GM23248 (cell line): ENCODE data around the gene CERK. TPM values are rescaled to one million over a fixed set of nuclear protein-coding genes. Genes with fewer than 3 reads are reported as not detected.

Experiments
- DNase-seq: peaks from one replicate; pipeline ENCODE4 v3.0.0-alpha.2; 2015
- H2AFZ ChIP-seq: fragments of 200-600 bp; sonication (generic); 2 replicates; pipeline ENCODE4 v1.6.1; 2016; ENCODE audit warnings: antibody characterized with exemption
- H3F3A ChIP-seq: fragments of 200-600 bp; sonication (generic); 2 replicates; pipeline ENCODE4 v1.6.1; 2016; ENCODE audit warnings: mild to moderate bottlenecking, antibody characterized with exemption, mixed run types; ENCODE audit not compliant: insufficient read depth
- H3K27ac ChIP-seq: fragments of 200-600 bp; sonication (generic); 2 replicates; pipeline ENCODE4 v1.5.1; 2016; ENCODE audit warnings: mild to moderate bottlenecking
- H3K27me3 ChIP-seq: fragments of 200-600 bp; sonication (generic); replicated peaks from 2 replicates; pipeline ENCODE4 v1.6.1; 2016; ENCODE audit warnings: mild to moderate bottlenecking; ENCODE audit not compliant: insufficient read depth
- H3K36me3 ChIP-seq: fragments of 200-600 bp; sonication (generic); 2 replicates; pipeline ENCODE4 v1.6.1; 2016; ENCODE audit warnings: low read depth, mild to moderate bottlenecking
- H3K4me1 ChIP-seq: fragments of 200-600 bp; sonication (generic); 2 replicates; pipeline ENCODE4 v1.6.1; 2016; ENCODE audit warnings: mild to moderate bottlenecking; ENCODE audit not compliant: insufficient read depth
- H3K4me2 ChIP-seq: fragments of 200-600 bp; sonication (generic); one replicate; pipeline ENCODE4 v1.6.1; 2016; ENCODE audit warnings: mild to moderate bottlenecking; ENCODE audit not compliant: unreplicated experiment
- H3K4me3 ChIP-seq: fragments of 200-600 bp; sonication (generic); 2 replicates; pipeline ENCODE4 v1.5.1; 2016; ENCODE audit warnings: mild to moderate bottlenecking
- H3K79me2 ChIP-seq: fragments of 200-600 bp; sonication (generic); 2 replicates; pipeline ENCODE4 v1.6.1; 2016; ENCODE audit warnings: mild to moderate bottlenecking; ENCODE audit not compliant: insufficient read depth
- H3K9ac ChIP-seq: fragments of 200-600 bp; sonication (generic); 2 replicates; pipeline ENCODE4 v1.6.1; 2016; ENCODE audit warnings: mild to moderate bottlenecking
- H3K9me2 ChIP-seq: fragments of 200-600 bp; sonication (generic); 2 replicates; pipeline ENCODE4 v1.6.1; 2016; ENCODE audit warnings: mixed run types, mild to moderate bottlenecking, moderate library complexity; ENCODE audit not compliant: insufficient read depth
- H3K9me3 ChIP-seq: fragments of 200-600 bp; sonication (generic); one replicate; pipeline ENCODE4 v1.6.1; 2017; ENCODE audit warnings: low read depth
- H4K20me1 ChIP-seq: fragments of 200-600 bp; sonication (generic); 2 replicates; pipeline ENCODE4 v1.6.0; 2016; ENCODE audit not compliant: insufficient read depth
- EZH2 ChIP-seq: fragments of 200-600 bp; sonication (generic); IDR thresholded peaks from 2 replicates; pipeline ENCODE4 v1.6.1; 2018; ENCODE audit warnings: antibody characterized with exemption, mild to moderate bottlenecking; ENCODE audit not compliant: insufficient read depth, poor library complexity, severe bottlenecking
- EZH2phosphoT487 ChIP-seq: fragments of 200-600 bp; sonication (generic); IDR thresholded peaks from 2 replicates; pipeline ENCODE4 v1.6.1; 2018; ENCODE audit warnings: antibody characterized with exemption, moderate library complexity, mild to moderate bottlenecking, low read depth; ENCODE audit not compliant: insufficient read depth
- WGBS, 2 experiments: methylation state at CpG; one replicate each; pipeline ENCODE4 v1.1.6; 2015 to 2017; ENCODE audit warnings: low lambda C conversion rate in 2 of 2, low coverage in 1 of 2; ENCODE audit errors: missing lambda C conversion rate in 2 of 2; 5-methylcytosine and 5-hydroxymethylcytosine counted together
- in situ Hi-C: fragments of 300-500 bp; cut with MboI; formaldehyde crosslinking; loops from 2 replicates; pipeline ENCODE4 v1.15.0; 2020
- polyA plus RNA-seq: library from polyadenylated mRNA; unstranded; fragments of >200 nt; fragmentation: Nextera tagmentation; extraction: Ambion mirVana; gene quantifications from 2 replicates; pipeline ENCODE4 v1.2.1, GENCODE V29; 2016
- total RNA-seq: library from RNA; depleted of rRNA; stranded (reverse); fragments of >200 nt; shearing (Covaris generic); gene quantifications from 2 replicates; pipeline ENCODE4 v1.2.3, GENCODE V29; 2014

The CERK gene
- total and polyA plus RNA-seq, 2 experiments from 2014 or later, result 25.3 to 45.4 TPM

DNA sequence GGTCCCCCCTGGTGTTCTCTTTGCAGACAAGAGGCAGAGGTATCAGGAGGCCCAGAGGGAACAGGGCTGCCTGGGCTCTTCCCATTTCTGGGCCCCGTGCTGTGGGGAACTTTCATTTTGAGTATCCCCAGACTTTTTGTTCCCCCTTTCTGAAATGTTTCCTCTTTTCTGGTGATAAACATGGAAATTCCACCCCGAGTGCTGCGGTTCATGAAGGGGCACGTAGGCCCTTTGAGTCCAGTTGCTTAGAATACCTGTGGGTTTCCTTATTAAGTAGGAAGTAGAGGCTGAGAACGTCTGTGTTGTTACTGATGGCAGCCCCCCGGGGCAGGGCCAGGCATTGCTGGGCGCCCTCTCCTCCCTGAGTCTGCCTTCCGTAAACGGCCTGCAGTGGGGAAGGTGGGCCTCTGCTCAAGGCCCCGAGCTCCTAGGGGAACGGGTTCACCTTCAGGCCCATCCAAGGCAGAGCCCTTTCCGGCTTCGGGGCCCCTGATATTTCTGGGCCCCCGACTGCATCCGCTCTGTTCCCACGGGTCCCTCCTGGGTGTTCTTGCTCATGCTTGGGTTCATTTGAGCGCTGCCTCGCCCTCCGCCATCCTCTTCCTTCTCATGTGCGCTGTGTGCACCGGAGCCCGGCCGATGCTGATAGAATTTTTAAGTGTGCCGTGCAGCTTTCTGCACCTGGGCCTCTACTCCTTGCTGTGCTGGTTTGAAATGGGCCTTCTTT lies 36.4 kb upstream of the CERK start:
- WGBS, 2 experiments, result 93 to 96% methylated on average over 19 to 24 of the region's 24 CpGs
- H3K4me1 ChIP-seq, result peaks cover 14% of the 10 kb centered on the region
- H3K36me3 ChIP-seq, result no peaks in the 10 kb centered on the region
- H3K79me2 ChIP-seq, result peaks cover 92% of the 10 kb centered on the region
- H3F3A ChIP-seq, result peaks cover 16% of the 10 kb centered on the region; the same call in 1 of the 2 replicates
- no peaks in the 10 kb centered on the region for H3K9me2 ChIP-seq
- no peaks in the 10 kb centered on the region for H3K27me3 ChIP-seq
- TF ChIP-seq EZH2 (no peak), EZH2phosphoT487 (no peak)
- no peaks in the 10 kb centered on the region for H3K9me3 ChIP-seq
- H3K27ac ChIP-seq, result peak overlapping the region; percentile 43
- peak overlapping the region; percentile 55 for H3K4me2 ChIP-seq
- H3K4me3 ChIP-seq, result no peak overlapping the region
- H3K9ac ChIP-seq, result peak overlapping the region; percentile 60
- in situ Hi-C loops, result no loop called here
- H2AFZ ChIP-seq, result no peak overlapping the region
- H4K20me1 ChIP-seq, result 0 out of 2 replicates have a peak, but pooled peaks cover 5% of the 10 kb centered on the region
- DNase-seq, result no peak

DNA sequence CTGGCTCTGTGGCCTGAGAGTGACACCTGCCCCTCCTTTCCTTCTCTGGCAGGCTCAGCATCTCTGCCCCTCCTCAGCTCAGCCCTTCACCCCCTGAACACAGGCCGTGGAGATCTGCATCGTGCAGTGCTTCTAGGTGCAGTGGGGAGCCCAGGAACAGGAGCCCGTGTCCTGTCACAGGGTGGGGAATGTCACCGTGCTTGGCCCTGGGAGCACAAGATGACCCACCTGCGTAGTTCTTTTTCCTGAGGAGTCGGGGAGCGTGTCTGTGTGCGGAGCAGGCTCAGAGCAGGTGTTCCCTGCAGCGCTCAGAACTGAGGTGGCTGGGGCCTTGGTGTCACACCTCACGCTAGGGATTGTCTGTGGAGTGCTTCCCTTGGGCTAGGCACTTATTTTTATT lies 35.0 kb upstream of the CERK start:
- H2AFZ ChIP-seq, result no peak overlapping the region

DNA sequence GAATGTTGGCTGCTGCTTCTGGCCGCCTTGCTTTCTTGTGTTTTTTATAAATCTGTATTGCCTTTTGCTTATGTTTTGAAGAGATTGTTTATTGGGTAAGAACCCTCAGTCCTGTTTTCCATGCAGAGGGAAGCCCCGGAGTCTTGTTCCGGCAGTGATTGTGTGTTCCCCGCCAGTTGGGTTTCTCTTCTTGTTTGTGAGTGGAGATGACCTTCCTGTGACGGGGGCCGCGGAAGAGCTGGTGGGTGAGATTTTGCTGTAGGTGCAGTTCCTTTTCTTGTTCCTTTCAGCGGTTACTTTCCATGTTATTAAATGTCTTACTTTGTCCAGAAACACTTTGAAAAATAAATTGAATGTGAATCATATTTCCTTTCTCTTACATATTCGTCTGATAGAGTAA lies 32.7 kb upstream of the CERK start:
- peaks cover 16% of the 10 kb centered on the region; the same call in 1 of the 2 replicates for H3F3A ChIP-seq
- no peaks in the 10 kb centered on the region for H3K36me3 ChIP-seq
- no peaks in the 10 kb centered on the region for H4K20me1 ChIP-seq
- no peak overlapping the region for H3K4me3 ChIP-seq
- TF ChIP-seq EZH2, result no peak
- TF ChIP-seq EZH2phosphoT487, result no peak
- H2AFZ ChIP-seq, result no peak overlapping the region
- in situ Hi-C loops, result no loop called here
- H3K79me2 ChIP-seq, result peaks cover 92% of the 10 kb centered on the region
- no peak overlapping the region for H3K27ac ChIP-seq
- no peak overlapping the region for H3K4me2 ChIP-seq
- peaks cover 14% of the 10 kb centered on the region for H3K4me1 ChIP-seq
- H3K9me3 ChIP-seq, result no peaks in the 10 kb centered on the region
- no peak overlapping the region for H3K9ac ChIP-seq
- no peaks in the 10 kb centered on the region for H3K9me2 ChIP-seq
- H3K27me3 ChIP-seq, result no peaks in the 10 kb centered on the region
- 96 to 99% methylated on average over 9 of the region's 9 CpGs for WGBS, 2 experiments
- DNase-seq, result no peak

More for the DNA sequence above, 35.0 kb upstream of the CERK start:
- Histone ChIP-seq H3K27me3 (no peaks in the 10 kb centered on the region), H4K20me1 (0 out of 2 replicates have a peak, but pooled peaks cover 5% of the 10 kb centered on the region), H3K4me2 (no peak overlapping the region), H3K4me3 (no peak overlapping the region), H3K9ac (no peak overlapping the region), H3K79me2 (peaks cover 92% of the 10 kb centered on the region), H3K9me2 (no peaks in the 10 kb centered on the region), H3K4me1 (peaks cover 14% of the 10 kb centered on the region), H3F3A (peaks cover 16% of the 10 kb centered on the region; the same call in 1 of the 2 replicates), H3K36me3 (no peaks in the 10 kb centered on the region), H3K9me3 (no peaks in the 10 kb centered on the region), H3K27ac (no peak overlapping the region)
- DNase-seq, result no peak
- in situ Hi-C loops, result no loop called here
- TF ChIP-seq EZH2phosphoT487 (no peak), EZH2 (no peak)
- WGBS, 2 experiments, result 77 to 86% methylated on average over 10 of the region's 10 CpGs

DNA sequence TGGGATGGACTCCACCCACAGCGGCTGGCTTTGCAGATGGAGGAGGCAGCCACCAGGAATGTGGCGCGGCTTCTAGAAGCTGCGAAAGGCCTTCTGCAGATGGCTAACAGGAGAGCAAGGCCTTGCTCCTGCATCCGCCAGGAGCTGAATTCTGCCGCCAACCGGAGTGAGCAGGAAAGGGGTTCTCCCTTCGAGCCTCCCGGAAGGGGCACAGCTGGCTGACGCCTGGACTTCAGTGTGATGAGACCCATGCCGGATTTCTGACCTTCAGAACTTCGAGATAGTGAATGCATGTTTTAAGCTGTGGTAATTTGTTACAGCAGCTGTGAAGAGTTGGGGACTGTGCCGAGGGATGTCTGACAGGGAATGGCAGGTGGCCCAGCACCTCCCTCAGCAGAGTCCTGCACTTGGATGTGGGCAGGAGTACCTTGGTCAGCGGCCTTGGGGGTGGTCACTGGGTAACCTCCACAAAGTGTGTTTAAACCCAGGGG lies 32.1 kb upstream of the CERK start:
- WGBS, 2 experiments, result 71 to 80% methylated on average over 14 of the region's 14 CpGs
- H3K9ac ChIP-seq, result no peak overlapping the region
- no peaks in the 10 kb centered on the region for H4K20me1 ChIP-seq

More for the DNA sequence above, 32.1 kb upstream of the CERK start:
- H3K4me2 ChIP-seq, result no peak overlapping the region
- TF ChIP-seq EZH2 (no peak), EZH2phosphoT487 (no peak)
- no peaks in the 10 kb centered on the region for H3K9me2 ChIP-seq
- no peaks in the 10 kb centered on the region for H3K9me3 ChIP-seq
- in situ Hi-C loops, result no loop called here
- no peak overlapping the region for H2AFZ ChIP-seq
- H3F3A ChIP-seq, result peaks cover 16% of the 10 kb centered on the region; the same call in 1 of the 2 replicates
- H3K36me3 ChIP-seq, result no peaks in the 10 kb centered on the region
- H3K27me3 ChIP-seq, result no peaks in the 10 kb centered on the region
- H3K4me3 ChIP-seq, result no peak overlapping the region
- peaks cover 92% of the 10 kb centered on the region for H3K79me2 ChIP-seq
- H3K4me1 ChIP-seq, result peaks cover 14% of the 10 kb centered on the region
- no peak overlapping the region for H3K27ac ChIP-seq
- no peak for DNase-seq
